Subcutaneous abdominal adipose tissue (tissue), 5 donors: ENCODE results near the gene RND1.
A peak's percentile ranks its signal among the peaks of the same experiment; 100 is the strongest.
"Not testable (repeated sequence)": the region's sequence is repeated elsewhere in the genome, so short reads cannot be mapped to it uniquely, and the experiment has no call there.

Experiments used
- H3K27ac ChIP-seq: one replicate; pipeline ENCODE4 v1.7.0; 2013; ENCODE audit warnings: low read depth, mild to moderate bottlenecking, inconsistent platforms, low read length, moderate library complexity
- H3K27me3 ChIP-seq, 5 donors: one replicate each; pipeline ENCODE4 v1.7.0; 2013; ENCODE audit warnings: low read length in 5 of 5, inconsistent platforms in 1 of 5; ENCODE audit not compliant: control insufficient read depth in 5 of 5, insufficient read depth in 4 of 5
- H3K36me3 ChIP-seq, 5 donors: one replicate each; pipeline ENCODE4 v1.7.0; 2013; ENCODE audit warnings: low read length in 5 of 5; ENCODE audit not compliant: control insufficient read depth in 5 of 5, insufficient read depth in 5 of 5
- H3K4me1 ChIP-seq, 5 donors: one replicate each; pipeline ENCODE4 v1.7.0; 2013; ENCODE audit warnings: low read length in 5 of 5, mild to moderate bottlenecking in 3 of 5, moderate library complexity in 1 of 5; ENCODE audit not compliant: control insufficient read depth in 5 of 5, insufficient read depth in 5 of 5
- H3K4me3 ChIP-seq, 5 donors: one replicate each; pipeline ENCODE4 v1.7.0; 2013; ENCODE audit warnings: low read length in 5 of 5, low read depth in 1 of 5
- H3K9ac ChIP-seq, 5 donors: one replicate each; pipeline ENCODE4 v1.7.0; 2013; ENCODE audit warnings: low read length in 5 of 5, mild to moderate bottlenecking in 4 of 5, moderate library complexity in 3 of 5
- H3K9me3 ChIP-seq, 5 donors: one replicate each; pipeline ENCODE4 v1.7.0; 2013; ENCODE audit warnings: low read length in 5 of 5; ENCODE audit not compliant: control insufficient read depth in 5 of 5
- donor health status: healthy.
- donor health status: healthy.
- donor health status: healthy.
- donor health status: healthy.
- donor health status: healthy.

Gene RND1

GRCh38 chr12:48858043-48858442, 7.6 kb downstream of the RND1 start:
- Histone ChIP-seq H3K36me3 (peaks cover 0 to 16% (median 14%) of the 10 kb centered on the region in 5 donors), H3K4me3 (no peak overlapping the region), H3K27ac (no peak overlapping the region), H3K4me1 (peaks cover 1 to 4% (median 2%) of the 10 kb centered on the region in 5 donors), H3K27me3 (peaks cover 0 to under 1% (median 0%) of the 10 kb centered on the region in 5 donors), H3K9me3 (no peaks in the 10 kb centered on the region), H3K9ac (no peak overlapping the region)

- Histone ChIP-seq H3K9me3 (no peaks in the 10 kb centered on the region), H3K36me3 (peaks cover 0 to 16% (median 14%) of the 10 kb centered on the region in 5 donors), H3K4me3 (no peak overlapping the region), H3K4me1 (peaks cover 5 to 8% (median 8%) of the 10 kb centered on the region in 5 donors), H3K9ac (no peak overlapping the region), H3K27ac (no peak overlapping the region), H3K27me3 (no peaks in the 10 kb centered on the region)
Measured at GRCh38 chr12:48857278-48857994, 8.2 kb downstream of the RND1 start.

- Histone ChIP-seq H3K27me3 (no peaks in the 10 kb centered on the region), H3K9me3 (no peaks in the 10 kb centered on the region), H3K9ac (no peak overlapping the region), H3K4me1 (peaks cover 2 to 14% (median 11%) of the 10 kb centered on the region in 5 donors), H3K4me3 (no peak overlapping the region), H3K27ac (no peak overlapping the region), H3K36me3 (peaks cover 0 to 10% (median 8%) of the 10 kb centered on the region in 5 donors)
Measured at GRCh38 chr12:48856379-48856778, 9.3 kb downstream of the RND1 start.

GRCh38 chr12:48854932-48855331, 10.7 kb downstream of the RND1 start:
- H3K27ac ChIP-seq, H3K9ac ChIP-seq, H3K27me3 ChIP-seq, H3K36me3 ChIP-seq, H3K4me3 ChIP-seq, H3K9me3 ChIP-seq: not testable (repeated sequence)
- H3K4me1 ChIP-seq, result peaks cover 8 to 28% (median 24%) of the 10 kb centered on the region in 5 donors

- no peak overlapping the region for H3K27ac ChIP-seq
- H3K36me3 ChIP-seq, result peaks cover 0 to 8% (median 6%) of the 10 kb centered on the region in 5 donors
- no peak overlapping the region for H3K9ac ChIP-seq
- no peaks in the 10 kb centered on the region for H3K27me3 ChIP-seq
- H3K4me3 ChIP-seq, result no peak overlapping the region
- no peaks in the 10 kb centered on the region for H3K9me3 ChIP-seq
- peaks cover 8 to 28% (median 24%) of the 10 kb centered on the region in 5 donors for H3K4me1 ChIP-seq
Measured at GRCh38 chr12:48854488-48854887, 11.2 kb downstream of the RND1 start.

GRCh38 chr12:48852734-48853688, 12.7 kb downstream of the RND1 start:
- Histone ChIP-seq H3K9ac (peak overlapping the region; percentile 50 to 98 (median 79)), H3K4me3 (peak overlapping the region; percentile 62 to 97 (median 83)), H3K9me3 (no peaks in the 10 kb centered on the region), H3K4me1 (peaks cover 8 to 28% (median 24%) of the 10 kb centered on the region in 5 donors), H3K36me3 (peaks cover 0 to 9% (median 8%) of the 10 kb centered on the region in 5 donors), H3K27ac (peak overlapping the region; percentile 84), H3K27me3 (no peaks in the 10 kb centered on the region)

GRCh38 chr12:48851883-48852733, 13.6 kb downstream of the RND1 start, which contains the start of gene DDX23:
Gene DDX23 (minus strand): TSS chr12:48852163. CDS start chr12:48845782, 6,381 bp downstream.
- Histone ChIP-seq H3K27ac (peak within 1 kb of the TSS; percentile 84), H3K9me3 (no peaks in the 10 kb centered on the region), H3K36me3 (peaks cover 0 to 9% (median 0%) of the 10 kb centered on the region in 5 donors), H3K4me1 (peaks cover 8 to 28% (median 24%) of the 10 kb centered on the region in 5 donors), H3K9ac (peak within 1 kb of the TSS; percentile 81 to 98 (median 97)), H3K4me3 (peak within 1 kb of the TSS; percentile 83 to 97 (median 96)), H3K27me3 (no peaks in the 10 kb centered on the region)

GRCh38 chr12:48842021-48842420, 23.6 kb downstream of the RND1 start:
- peaks cover 13 to 70% (median 55%) of the 10 kb centered on the region in 5 donors for H3K36me3 ChIP-seq

GRCh38 chr12:48838048-48838447, 27.6 kb downstream of the RND1 start:
- no peaks in the 10 kb centered on the region for H3K9me3 ChIP-seq
- H3K9ac ChIP-seq, result no peak overlapping the region
- no peak overlapping the region for H3K4me3 ChIP-seq
- H3K27ac ChIP-seq, result no peak overlapping the region
- H3K36me3 ChIP-seq, result peaks cover 24 to 80% (median 69%) of the 10 kb centered on the region in 5 donors
- H3K4me1 ChIP-seq, result no peaks in the 10 kb centered on the region
- no peaks in the 10 kb centered on the region for H3K27me3 ChIP-seq

More at GRCh38 chr12:48842021-48842420, 23.6 kb downstream of the RND1 start:
- not testable (repeated sequence) for H3K9ac ChIP-seq, H3K27me3 ChIP-seq, H3K9me3 ChIP-seq, H3K4me1 ChIP-seq, H3K4me3 ChIP-seq, H3K27ac ChIP-seq
